ENCODE results near the gene USP34.

The USP34 gene

DNA sequence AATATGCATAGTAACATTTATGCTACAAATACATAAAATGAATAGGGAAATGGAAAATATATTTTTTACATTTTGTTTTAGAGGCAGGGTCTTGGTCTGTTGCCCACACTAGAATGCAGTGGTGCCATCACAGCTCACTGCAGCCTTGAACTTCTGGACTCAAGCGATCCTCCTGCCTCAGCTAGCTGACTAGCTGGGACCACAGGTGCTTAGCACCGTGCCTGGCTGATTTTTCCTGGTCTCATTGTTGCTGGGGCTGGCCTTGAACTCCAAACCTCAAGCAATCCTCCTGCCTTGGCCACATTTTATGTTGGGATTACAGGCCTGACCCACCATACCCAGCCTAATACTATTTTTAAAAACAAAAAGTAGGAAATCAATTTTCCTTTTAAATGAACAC is 34.1 kb upstream of the USP34 start:
- TF ChIP-seq CEBPB (IDR thresholded peaks at IDR 0.05) (no peak), RAD21 (IDR thresholded peaks at IDR 0.05; ENCODE audit: low read depth) (no peak), TEAD4 (IDR thresholded peaks at IDR 0.05) (no peak)
- TF ChIP-seq, protein P1, sequence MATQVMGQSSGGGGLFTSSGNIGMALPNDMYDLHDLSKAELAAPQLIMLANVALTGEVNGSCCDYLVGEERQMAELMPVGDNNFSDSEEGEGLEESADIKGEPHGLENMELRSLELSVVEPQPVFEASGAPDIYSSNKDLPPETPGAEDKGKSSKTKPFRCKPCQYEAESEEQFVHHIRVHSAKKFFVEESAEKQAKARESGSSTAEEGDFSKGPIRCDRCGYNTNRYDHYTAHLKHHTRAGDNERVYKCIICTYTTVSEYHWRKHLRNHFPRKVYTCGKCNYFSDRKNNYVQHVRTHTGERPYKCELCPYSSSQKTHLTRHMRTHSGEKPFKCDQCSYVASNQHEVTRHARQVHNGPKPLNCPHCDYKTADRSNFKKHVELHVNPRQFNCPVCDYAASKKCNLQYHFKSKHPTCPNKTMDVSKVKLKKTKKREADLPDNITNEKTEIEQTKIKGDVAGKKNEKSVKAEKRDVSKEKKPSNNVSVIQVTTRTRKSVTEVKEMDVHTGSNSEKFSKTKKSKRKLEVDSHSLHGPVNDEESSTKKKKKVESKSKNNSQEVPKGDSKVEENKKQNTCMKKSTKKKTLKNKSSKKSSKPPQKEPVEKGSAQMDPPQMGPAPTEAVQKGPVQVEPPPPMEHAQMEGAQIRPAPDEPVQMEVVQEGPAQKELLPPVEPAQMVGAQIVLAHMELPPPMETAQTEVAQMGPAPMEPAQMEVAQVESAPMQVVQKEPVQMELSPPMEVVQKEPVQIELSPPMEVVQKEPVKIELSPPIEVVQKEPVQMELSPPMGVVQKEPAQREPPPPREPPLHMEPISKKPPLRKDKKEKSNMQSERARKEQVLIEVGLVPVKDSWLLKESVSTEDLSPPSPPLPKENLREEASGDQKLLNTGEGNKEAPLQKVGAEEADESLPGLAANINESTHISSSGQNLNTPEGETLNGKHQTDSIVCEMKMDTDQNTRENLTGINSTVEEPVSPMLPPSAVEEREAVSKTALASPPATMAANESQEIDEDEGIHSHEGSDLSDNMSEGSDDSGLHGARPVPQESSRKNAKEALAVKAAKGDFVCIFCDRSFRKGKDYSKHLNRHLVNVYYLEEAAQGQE (IDR thresholded peaks at IDR 0.05; ENCODE audit: low read depth): no peak

DNA sequence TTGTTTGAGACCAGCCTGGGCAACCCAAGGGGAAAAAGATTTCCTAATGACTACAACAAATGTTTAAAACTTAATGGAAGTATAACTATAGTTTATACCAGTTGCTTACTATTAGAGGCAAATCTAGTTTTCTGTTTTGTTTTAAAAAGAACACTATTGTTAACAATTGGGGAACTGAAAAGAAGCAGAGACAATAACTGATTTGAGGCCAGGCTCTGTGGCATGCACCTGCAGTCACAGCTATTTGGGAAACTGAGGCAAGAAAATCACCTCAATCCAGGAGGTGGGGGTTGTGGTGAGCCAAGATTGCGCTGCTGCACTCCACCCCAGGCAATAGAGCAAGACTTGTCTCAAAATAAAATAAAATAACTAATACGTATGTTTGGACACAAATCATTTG is 28.2 kb upstream of the USP34 start:
- TF ChIP-seq, protein P2, sequence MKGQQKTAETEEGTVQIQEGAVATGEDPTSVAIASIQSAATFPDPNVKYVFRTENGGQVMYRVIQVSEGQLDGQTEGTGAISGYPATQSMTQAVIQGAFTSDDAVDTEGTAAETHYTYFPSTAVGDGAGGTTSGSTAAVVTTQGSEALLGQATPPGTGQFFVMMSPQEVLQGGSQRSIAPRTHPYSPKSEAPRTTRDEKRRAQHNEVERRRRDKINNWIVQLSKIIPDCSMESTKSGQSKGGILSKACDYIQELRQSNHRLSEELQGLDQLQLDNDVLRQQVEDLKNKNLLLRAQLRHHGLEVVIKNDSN (IDR thresholded peaks at IDR 0.05): no peak

DNA sequence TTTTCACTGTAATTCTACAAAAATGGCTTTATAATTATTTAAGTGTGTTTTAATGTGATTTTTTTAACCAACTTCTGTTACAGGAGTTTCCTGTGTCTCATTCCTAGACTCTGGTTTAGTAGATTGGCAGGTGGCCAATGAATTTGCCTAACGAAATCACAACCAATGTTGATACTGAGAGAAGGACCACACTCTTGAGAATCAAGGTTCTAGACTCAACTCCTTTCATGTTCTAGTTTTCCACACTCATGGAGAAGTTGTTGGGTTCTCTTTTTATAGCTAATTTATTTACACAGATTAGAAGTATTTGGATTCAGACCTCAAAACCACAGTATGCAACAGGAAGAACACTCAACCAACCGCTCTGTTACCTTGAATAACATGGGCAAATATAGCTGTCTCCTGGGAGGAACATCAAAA is 22.6 kb upstream of the USP34 start:
- peak; percentile 26; the same call in 1 of the 2 replicates for TF ChIP-seq NFIC (IDR thresholded peaks at IDR 0.05)
- no peak for TF ChIP-seq TAF1 (IDR thresholded peaks at IDR 0.05; ENCODE audit: low read depth)

DNA sequence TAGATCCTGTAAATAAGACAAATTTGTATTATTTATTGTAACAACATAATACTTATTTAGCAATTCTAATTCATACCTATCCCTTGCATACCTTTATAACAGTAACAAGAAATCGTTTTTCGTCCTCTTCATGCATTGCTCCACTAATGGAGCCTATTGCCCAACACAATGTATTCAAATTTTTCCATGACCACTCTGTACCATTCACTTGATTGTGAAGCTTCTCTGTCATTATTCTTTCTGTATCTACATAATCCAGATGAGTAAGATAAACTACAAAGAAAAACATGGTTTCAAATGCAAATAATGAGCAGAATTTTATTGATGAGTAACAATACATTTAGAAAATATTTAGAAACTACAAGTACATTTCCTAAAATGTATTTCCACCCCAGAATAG is 21.6 kb upstream of the USP34 start:
- no peak for TF ChIP-seq RAD21 (IDR thresholded peaks at IDR 0.05; ENCODE audit: low read depth)
- TF ChIP-seq EGR1 (IDR thresholded peaks at IDR 0.05): no peak
- no peak for TF ChIP-seq EP300 (IDR thresholded peaks at IDR 0.05; ENCODE audit: borderline replicate concordance)
- TF ChIP-seq, protein P1 (IDR thresholded peaks at IDR 0.05; ENCODE audit: low read depth): no peak
- TF ChIP-seq, protein P3, sequence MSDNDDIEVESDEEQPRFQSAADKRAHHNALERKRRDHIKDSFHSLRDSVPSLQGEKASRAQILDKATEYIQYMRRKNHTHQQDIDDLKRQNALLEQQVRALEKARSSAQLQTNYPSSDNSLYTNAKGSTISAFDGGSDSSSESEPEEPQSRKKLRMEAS (IDR thresholded peaks at IDR 0.05): no peak
- TF ChIP-seq YY1 (IDR thresholded peaks at IDR 0.05; ENCODE audit: low read depth): no peak
- TF ChIP-seq TCF12 (IDR thresholded peaks at IDR 0.05; ENCODE audit: low read depth): no peak
- TF ChIP-seq FOXM1 (IDR thresholded peaks at IDR 0.05; ENCODE audit: borderline replicate concordance, low read depth): no peak
- no peak for TF ChIP-seq ZBTB7A (IDR thresholded peaks at IDR 0.05; ENCODE audit: low read depth)
- no peak for TF ChIP-seq NFIC (IDR thresholded peaks at IDR 0.05)
- TF ChIP-seq TAF1 (IDR thresholded peaks at IDR 0.05; ENCODE audit: low read depth): no peak
- TF ChIP-seq CREB1 (IDR thresholded peaks at IDR 0.05; ENCODE audit: low read depth): no peak

DNA sequence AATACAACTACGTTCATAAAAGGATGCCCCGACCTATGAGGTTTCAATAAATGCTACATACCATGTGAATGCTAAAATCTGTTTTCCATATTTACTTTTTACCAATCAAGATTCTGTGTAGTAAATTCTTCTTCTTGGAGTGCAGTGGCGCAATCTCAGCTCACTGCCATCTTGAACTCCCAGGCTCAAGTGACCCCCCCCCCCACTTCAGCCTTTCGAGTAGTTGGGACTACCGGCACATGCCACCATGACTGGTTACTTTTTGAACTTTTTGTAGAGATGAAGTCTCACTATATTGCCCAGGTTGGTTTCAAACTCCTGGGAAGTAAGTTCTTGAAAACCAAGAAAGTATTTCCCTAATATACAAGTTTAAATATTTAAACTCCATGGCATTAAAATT is 14.4 kb upstream of the USP34 start:
- TF ChIP-seq EP300 (IDR thresholded peaks at IDR 0.05; ENCODE audit: borderline replicate concordance) (no peak), TAF1 (IDR thresholded peaks at IDR 0.05; ENCODE audit: low read depth) (no peak), FOXM1 (IDR thresholded peaks at IDR 0.05; ENCODE audit: borderline replicate concordance, low read depth) (no peak), CEBPB (IDR thresholded peaks at IDR 0.05) (no peak), YY1 (IDR thresholded peaks at IDR 0.05; ENCODE audit: low read depth) (no peak), TEAD4 (IDR thresholded peaks at IDR 0.05) (no peak), RAD21 (IDR thresholded peaks at IDR 0.05; ENCODE audit: low read depth) (no peak), ZBTB7A (IDR thresholded peaks at IDR 0.05; ENCODE audit: low read depth) (no peak), TCF12 (IDR thresholded peaks at IDR 0.05; ENCODE audit: low read depth) (no peak), NFIC (IDR thresholded peaks at IDR 0.05) (no peak), EGR1 (IDR thresholded peaks at IDR 0.05) (no peak)
- TF ChIP-seq, protein P2 (IDR thresholded peaks at IDR 0.05): no peak
- TF ChIP-seq, protein P3 (IDR thresholded peaks at IDR 0.05): no peak

DNA sequence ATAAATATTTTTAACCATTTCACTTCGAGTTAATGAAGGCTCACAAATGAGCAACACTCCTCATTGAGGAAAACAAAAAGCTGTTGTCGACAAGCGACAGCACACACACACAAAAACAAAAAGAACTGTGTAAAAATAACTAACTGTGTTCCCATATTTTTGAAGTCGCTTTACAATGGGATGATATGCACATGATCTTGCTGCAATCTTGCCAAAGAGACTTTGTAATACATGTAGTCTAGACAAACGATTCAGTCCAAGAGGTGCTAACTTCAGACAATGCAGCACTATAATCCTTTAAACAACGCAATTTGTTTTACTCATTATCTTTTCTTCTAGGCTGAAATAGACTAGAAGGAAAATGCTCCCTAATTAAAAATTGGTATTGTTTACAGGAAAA is 7.2 kb upstream of the USP34 start:
- no peak for TF ChIP-seq FOXM1 (IDR thresholded peaks at IDR 0.05; ENCODE audit: borderline replicate concordance, low read depth)
- TF ChIP-seq, protein P1 (IDR thresholded peaks at IDR 0.05; ENCODE audit: low read depth): no peak
- TF ChIP-seq, protein P3 (IDR thresholded peaks at IDR 0.05): no peak
- no peak for TF ChIP-seq YY1 (IDR thresholded peaks at IDR 0.05; ENCODE audit: low read depth)
- TF ChIP-seq TAF1 (IDR thresholded peaks at IDR 0.05; ENCODE audit: low read depth): no peak
- TF ChIP-seq EP300 (IDR thresholded peaks at IDR 0.05; ENCODE audit: borderline replicate concordance): no peak
- no peak for TF ChIP-seq EGR1 (IDR thresholded peaks at IDR 0.05)
- TF ChIP-seq CEBPB (IDR thresholded peaks at IDR 0.05): no peak
- no peak for TF ChIP-seq TCF12 (IDR thresholded peaks at IDR 0.05; ENCODE audit: low read depth)
- TF ChIP-seq, protein P2 (IDR thresholded peaks at IDR 0.05): no peak
- no peak for TF ChIP-seq ZBTB7A (IDR thresholded peaks at IDR 0.05; ENCODE audit: low read depth)
- TF ChIP-seq TEAD4 (IDR thresholded peaks at IDR 0.05): no peak
- no peak for TF ChIP-seq CREB1 (IDR thresholded peaks at IDR 0.05; ENCODE audit: low read depth)
- no peak for TF ChIP-seq NFIC (IDR thresholded peaks at IDR 0.05)
- no peak for TF ChIP-seq RAD21 (IDR thresholded peaks at IDR 0.05; ENCODE audit: low read depth)

All from Ishikawa (cell line).